HG02759 (cell line): Measurements from ENCODE around the gene LRRC71.
"Not testable (repeated sequence)": the region's sequence is repeated elsewhere in the genome, so short reads cannot be mapped to it uniquely, and the experiment has no call there.

Experiments
- ATAC-seq: cut with Tn5 transposase; IDR thresholded peaks from one replicate; pipeline ENCODE4 v1.9.1; 2021; ENCODE audit warnings: mild to moderate bottlenecking, moderate library complexity; ENCODE audit not compliant: unreplicated experiment

Gene LRRC71

DNA sequence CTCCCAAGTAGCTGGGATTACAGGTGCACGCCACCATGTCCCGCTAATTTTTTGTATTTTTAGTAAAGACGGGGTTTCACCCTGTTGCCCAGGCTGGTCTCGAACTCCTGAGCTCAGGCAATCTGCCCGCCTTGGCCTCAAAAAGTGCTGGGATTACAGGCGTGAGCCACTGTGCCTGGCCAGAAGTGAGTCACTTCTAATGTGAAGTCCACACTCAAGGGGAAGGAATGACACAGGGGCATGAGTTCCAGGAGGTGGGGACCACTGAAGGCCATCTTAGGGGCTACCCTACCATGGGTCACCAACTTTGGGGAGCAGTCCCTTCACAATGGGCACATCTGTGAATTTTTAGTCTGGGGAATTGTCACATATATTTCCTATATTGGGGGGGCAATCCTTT is 6.3 kb downstream of the LRRC71 start:
- not testable (repeated sequence) for ATAC-seq

DNA sequence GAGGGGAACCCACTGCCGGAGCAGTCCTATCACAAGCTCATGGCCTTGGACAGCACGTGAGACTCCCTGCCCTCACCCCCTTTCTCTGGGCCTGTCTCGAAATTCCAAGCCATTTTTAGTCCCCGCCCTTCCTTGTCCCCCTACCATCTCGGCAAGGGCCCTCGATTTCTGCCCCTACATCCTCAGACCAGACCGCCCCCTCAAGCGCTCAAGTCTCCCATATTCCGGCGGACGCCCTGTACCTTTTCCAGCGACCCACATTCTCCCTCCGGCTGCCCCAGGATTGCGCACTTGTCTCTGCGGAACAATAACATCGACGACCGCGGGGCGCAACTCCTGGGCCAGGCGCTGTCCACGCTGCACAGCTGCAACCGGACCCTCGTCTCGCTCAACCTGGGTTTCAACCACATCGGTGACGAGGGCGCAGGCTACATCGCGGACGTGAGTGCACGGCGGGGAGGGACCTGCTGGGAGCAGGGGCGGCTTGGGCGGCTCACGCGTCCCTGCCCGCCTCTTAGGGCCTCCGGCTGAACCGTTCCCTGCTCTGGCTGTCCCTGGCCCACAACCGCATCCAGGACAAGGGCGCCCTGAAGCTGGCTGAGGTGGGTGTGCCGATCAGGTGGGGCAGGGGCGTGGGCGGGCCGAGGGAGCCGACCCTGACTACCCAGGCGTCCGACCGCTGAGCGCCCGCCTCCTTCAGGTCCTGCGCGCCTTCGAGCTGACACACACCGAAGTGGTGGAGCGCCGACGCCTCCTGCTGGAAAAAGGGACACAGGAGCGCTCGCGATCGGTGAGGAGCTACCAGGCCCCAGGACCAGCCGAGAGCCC is 7.0 kb downstream of the LRRC71 start:
- ATAC-seq, result no peak

DNA sequence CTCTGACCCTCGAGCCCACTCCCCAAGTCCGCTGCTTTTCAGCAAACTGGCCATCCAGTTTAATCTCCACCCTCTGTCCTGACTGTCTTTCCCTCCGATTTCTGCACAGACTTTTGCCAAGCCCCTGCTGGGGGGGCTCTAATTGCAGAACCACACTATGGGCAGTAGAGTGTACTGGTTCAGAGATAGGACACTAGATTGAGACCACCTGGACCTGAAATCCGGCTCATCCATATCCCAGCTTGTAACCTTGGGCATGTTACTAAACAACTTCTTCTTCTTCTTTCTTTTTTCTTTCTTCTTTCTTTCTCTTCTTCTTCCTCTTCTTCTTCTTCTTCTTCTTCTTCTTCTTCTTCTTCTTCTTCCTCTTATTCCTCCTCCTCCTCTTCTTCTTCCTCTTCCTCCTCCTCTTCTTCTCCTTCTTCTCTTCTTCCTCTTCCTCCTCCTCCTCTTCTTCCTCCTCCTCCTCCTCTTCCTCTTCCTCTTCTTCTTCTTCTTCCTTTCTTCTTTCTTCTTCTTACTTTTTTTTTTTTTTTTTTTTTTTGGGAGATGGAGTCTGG is 7.7 kb downstream of the LRRC71 start:
- no peak for ATAC-seq

DNA sequence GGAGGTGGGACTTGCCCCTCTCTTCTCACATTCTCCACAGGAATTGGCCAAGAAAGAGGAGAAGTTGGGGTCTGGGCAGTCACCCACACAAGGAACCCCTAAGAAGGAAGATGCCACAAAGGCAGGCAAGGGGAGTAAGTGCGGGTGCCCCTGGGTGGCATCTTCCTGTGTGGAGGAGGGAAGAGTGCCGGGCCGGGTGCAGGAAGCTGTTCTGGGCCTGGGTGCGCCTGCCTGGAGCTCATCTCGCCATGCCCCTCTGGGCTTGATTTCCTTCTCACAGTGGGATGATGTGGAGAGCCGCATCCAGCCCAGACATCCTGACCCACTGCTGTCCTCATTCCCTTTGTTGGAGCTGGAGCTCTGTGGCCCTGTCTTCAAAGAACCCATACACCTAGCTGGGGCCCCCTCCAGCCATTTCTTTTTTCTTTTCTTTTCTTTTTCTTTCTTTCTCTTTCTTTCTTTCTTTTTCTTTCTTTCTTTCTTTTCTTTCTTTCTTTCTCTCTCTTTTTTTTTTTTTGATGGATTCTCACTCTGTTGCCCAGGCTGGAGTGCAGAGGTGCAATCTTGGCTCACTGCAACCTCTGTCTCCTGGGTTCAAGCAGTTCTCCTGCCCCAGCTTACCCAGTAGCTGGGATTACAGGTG is 9.3 kb downstream of the LRRC71 start:
- ATAC-seq, result no peak

DNA sequence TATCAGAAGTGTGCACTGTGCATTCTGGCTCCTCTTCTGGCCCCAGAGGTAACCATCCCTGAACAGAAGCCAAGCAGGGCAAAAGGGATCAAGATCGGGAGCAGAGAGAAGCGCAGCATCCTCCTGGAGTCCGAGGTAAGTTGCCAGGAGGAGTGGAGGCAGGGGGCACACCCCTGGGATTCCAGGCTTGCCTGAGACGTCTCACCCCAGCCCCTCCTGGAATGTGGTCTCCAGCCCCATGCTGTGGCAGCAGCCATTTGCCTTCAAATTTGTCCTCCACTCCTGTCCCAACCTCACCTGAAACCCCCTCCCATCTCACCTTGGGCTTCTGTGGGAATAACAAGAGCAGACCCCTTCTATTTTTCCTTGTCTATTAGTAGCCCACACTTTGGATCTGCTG is 10.1 kb downstream of the LRRC71 start:
- ATAC-seq, result no peak

DNA sequence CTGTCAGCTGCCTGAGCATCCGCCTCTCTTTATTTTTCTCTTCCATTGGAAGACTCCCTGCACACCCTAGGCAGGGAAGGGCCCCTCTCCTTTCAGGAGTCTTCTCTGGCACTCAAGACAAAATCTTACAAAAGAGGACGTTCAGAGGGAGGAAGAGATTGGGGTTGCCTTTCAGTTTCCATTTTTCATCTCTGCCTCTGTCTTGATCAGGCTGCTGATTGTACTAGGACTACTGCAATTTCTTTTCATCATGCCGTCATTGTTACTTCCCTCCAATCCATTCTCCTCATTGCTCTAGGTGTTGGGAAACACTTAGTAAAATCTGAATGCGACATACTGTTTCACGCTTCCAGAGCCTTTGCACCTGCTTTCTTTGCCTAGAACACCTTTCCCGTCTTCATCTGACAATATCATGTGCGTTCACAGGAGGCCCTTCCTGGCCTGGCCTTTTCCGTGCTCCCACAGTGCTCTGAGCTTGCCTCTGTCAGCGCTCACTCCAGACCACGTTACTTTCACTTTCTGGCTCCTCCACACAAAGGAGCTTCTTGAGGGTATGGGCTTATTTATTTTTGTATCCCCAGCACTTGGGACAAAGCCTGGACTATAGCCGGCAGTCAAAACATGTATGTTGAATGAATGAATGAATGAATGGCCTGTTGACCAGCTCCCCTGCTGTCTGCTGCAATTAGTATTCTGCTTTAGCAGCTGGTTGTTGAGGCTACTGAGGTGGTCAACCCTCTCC is 10.9 kb downstream of the LRRC71 start:
- no peak for ATAC-seq

DNA sequence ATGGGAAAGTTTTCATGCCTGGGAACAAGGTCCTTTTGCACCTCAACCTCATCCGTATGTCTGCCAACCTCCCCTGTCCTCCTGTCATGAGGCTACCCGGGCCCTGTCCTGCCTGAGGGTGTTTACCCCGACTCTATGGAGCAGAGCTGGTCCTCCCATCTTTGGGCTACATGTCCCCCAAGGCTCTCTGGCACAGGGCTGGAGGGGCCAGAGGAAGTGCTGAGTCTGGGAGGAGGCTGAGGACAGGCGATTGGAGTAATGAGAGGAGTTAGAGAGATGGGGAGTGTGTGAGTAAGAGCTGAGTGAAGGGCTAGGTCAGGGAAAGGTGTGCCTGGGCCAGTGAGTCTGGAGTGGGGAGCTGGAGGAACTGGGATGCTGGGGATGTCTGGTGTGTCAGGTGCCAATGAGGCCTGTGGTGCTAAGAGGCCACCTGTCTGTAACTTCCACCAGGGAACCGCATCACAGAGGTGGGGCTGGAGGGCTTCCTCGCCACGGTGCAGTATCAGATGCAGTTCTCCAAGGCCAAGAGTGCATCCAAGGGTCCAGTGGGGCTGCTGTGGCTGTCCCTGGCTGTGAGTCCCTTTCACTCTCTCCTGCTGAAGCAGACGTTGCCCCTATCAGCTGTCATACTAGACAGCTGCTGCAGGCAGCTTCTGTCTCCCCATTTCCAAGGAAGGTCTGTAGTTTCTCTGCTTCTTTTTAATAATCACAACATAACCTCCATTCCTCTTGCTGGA is 11.7 kb downstream of the LRRC71 start:
- no peak for ATAC-seq

DNA sequence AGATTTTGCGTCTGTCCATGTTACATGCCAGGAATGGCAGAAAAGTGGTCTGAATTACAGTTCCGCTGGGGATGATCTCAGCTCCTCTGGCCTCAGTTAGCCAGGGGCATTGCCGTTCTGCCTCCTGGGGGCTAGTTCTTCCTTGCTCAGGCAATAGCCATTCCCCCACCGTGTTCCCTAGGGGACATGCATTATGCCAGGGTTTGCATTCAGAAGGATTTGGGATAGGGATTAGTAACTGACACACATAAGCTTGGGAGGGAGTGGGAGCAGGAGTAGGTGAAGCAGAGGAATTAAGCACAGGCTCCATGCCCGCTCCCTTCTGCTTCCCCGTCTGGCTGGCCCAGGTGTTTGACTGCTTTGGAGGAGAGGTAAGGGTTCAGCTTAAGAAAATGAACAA is 12.7 kb downstream of the LRRC71 start:
- ATAC-seq, result no peak

DNA sequence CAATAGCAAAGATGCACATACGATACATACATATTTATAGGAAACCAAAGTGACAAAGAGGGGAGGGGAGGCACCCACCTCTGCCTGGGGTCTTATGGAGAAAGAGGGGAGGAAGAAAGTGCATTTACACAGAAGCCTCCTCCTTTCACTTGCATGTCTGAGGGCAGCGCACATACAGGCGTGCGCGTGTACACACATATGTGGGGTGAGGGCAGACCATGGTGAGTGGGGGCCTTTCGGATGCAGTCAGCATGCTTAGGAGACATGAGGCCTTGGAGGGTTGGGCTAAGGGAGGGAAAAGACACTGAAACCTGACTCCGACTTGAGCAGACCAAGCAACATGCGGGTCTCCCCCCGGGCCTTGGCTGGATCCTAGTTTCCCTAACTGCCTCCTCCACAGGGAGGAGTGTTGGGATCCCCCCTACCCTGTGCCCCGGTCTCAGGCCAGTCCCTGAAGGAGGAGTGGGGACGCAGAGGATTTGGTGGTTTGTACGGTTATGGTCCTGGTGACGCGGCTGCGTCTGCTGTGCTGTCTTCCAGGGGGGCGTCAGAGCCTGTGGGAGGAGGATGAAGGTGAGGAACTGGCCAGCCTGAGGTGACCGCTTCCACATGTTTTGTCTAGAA is 15.2 kb downstream of the LRRC71 start:
- no peak for ATAC-seq

DNA sequence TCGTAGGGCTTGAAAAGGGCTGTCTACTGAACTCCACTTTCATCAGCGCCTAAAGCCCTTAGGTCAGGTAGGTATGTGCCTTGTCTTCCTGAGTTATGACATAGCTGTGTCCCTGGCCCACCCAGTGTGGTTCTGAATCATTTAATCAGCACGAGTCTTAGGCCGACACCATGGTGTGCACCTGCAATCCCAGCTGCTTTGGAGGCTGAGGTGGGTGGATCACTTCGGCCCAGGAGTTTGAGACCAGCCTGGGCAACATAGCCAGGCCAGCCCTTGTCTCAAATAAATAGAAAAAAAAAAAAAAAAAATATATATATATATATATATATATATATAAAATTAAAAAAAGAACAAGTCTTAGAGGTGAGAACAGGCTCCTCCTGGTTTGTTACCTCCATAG is 15.8 kb downstream of the LRRC71 start:
- ATAC-seq, result no peak

DNA sequence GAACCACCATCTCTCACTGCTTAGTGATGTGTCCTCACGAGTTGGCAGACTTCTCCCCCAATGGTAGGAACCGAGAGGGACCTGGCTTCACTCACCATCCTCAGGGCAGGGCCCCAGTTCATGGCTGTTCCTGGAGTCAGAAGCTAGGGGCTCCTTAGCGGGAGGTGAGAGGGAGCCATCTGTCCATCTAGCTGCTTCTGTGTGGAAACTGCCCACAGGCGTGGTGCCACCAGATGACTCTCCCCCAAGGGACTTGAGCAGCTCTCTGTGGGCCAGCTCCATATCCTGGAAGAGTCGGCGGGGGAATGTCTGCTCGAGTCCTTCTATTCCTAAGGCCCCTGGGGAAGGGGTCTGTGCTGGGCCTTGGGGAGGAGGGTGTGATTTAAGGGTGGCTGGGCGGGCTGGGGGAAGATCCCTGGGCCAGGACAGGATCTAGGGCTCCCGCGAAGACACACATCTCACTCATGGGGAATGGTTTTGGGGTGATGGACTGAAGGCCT is 16.3 kb downstream of the LRRC71 start:
- ATAC-seq, result no peak

DNA sequence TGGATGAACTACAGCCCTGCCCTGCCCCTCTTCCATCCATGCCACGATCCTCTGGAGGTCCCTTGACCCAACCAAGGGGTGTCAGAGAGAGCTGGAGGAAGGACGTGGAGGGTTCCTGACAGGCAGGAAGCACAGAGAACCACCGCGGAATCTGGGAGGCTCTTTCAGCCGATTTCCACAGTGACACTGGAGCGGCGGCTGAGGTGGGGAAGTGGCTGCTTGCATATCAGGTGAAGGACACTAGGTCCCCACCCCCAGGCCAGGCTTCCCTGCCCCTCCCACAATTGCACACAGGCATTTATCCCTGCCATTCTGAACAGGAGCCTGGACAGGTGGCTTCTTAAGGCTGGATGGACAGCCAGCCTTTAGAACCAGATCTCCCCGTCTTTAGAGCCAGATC is 17.5 kb downstream of the LRRC71 start:
- no peak for ATAC-seq

DNA sequence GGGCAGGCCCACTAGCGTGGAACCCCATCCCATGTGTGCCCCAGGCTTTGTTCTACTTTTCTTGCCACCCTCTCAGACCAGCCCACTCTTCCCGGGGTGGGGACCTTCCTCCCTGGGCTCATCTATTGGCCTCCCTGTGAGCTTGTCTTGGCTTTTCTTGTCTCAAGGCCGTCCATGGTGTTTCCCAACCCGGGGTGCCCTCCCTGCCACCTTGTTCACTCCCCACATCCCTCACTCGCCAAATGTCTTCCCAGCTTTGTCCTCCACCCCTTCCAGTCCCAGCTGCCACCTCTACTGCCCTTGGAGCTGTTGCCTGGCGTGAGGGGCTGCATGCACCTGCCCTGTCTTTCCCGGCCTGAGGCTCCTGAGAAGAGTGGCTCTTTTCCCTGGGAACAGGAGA is 18.4 kb downstream of the LRRC71 start:
- ATAC-seq, result no peak

DNA sequence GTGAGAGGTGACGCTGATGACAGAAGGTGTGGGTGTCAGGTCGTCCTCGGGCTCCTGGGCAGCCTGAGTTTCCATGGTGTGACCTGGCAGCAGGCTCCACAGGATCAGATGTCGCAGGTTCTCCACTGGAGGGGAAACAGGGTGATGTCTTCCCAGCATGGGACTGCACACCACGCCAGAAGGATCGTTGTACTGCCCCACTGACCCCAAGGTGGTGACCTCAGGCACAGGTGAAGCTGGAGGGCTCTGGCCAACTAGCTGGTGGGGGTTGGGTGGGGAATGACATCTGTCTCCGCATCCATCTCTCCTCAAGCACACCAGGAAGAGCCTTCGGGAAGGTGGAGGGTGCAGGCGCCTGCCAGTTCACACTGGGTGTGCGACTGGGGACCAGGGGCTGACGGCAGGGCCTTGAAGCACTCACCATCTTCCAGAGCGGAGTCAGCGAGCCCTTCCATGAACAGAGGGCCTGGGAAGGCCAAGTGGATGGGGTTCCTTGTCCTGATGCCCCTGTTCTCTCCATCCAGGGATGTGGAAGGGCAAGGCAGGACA is 19.4 kb downstream of the LRRC71 start:
- ATAC-seq, result no peak

DNA sequence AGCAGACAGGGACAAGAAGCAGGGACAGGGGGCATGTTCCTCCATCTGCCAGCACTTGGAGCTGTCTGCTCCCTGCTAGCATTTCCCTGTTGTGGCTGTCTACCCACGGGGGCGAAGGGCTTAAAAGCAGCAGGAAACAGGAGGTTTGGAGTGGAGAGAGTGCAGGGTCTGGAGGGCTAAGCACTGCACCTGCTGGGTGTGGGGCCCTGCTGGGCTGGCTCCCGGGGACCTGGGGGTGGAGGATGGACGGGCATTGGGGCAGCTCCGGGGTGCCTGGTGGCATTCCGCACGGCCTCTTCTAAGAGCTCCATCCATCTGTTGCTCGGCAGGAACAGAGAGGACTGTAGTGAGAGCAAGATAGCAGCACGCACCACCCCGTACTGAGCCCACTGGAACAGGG is 21.2 kb downstream of the LRRC71 start:
- no peak for ATAC-seq

DNA sequence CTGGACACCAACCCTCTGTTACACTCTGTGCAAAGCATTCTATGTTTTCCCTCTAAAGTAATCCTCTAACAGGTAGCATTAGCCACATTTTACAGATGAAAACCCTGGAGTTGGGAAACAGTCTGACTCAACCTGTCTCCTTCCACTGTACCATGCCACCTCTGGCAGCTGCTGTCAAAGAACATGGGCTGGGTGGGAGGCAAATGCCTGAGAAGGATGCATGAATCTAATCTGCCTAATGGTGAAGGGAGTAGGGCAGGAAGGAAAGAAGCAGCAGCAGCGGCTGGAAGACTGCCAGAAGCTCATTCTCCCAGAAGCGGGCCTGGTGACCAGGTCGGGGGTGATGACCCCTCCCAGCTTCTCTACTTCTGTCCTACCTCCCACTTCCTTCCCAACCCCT is 21.7 kb downstream of the LRRC71 start:
- no peak for ATAC-seq

DNA sequence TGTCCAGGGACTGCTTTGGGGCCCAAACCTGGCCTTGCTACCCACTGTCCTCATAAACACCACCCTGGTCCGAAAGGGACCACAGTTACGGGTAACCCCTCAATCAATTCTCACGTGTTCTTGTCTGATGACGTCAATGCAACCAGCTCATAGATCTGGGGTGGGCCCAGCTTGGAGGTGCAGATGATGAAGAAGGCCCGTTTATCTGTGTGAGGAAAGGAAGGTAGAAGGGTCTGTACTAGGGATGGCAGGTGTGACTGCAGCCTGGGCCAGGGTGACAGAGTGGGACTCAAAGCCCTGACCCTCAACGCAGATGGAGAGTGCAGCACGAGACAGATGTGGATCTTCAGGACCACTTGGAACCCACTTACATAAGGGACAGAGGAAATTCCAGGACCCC is 22.1 kb downstream of the LRRC71 start:
- ATAC-seq, result no peak

DNA sequence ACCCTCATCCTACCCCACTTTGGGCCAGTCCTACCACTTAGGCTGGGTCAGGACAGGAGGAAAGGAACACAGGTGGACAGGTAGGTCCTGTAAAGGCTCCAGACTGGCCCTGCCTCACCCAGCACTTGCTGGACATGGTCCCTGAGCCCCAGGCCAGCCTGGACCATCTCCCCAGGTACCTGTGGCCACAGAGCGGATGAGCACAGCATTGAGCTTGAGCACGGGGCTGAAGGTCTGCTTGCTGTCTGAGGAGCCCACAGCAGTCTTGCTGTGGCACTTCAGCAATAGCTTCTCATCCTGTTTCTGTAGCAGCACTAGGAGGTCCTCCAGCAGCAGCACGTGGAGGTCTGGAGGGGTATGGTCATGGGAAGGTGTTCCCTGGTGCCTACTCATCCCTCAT is 23.3 kb downstream of the LRRC71 start:
- no peak for ATAC-seq

DNA sequence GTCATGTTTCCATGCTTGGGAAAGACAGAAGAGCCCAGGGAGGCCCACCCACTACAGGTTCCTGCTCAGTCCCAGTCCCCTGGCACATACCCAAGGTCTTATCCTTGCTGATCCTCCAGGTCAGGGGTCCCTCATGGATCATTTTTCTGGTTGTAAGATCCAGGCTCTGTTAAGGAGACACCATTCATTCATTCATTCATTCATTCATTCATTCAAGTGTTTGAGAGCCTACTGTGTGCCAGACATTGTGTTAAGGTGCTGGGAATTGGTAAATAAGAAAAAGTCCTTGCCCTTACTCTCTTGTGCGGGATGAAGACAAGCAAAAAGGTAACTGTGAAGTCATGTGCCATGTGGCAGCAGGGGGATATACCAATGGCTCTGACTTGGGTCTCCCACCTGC is 23.8 kb downstream of the LRRC71 start:
- ATAC-seq, result no peak

DNA sequence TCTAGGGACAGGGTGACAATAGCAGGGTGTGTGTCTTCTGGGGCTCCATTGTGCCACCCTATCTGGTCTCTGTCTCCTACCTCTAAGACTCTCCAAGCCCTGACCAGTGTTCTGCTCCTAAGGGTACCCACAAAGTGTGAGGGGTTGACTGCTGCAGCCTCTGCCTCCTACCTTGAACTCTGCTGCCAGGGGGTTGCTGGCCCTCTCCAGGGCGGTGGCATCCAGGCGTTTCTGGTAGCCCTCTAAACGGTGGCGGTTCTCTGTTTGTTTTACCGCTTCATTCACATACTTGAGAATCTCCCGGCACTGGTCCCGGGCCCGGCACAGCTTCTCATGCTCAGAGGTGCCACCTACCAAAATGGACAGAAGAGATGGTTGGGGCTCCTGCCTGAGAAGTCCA is 24.4 kb downstream of the LRRC71 start:
- no peak for ATAC-seq
